ENCODE data around the gene CARHSP1.
"Not testable (repeated sequence)": the region's sequence is repeated elsewhere in the genome, so short reads cannot be mapped to it uniquely, and the experiment has no call there.

Gene CARHSP1

DNA sequence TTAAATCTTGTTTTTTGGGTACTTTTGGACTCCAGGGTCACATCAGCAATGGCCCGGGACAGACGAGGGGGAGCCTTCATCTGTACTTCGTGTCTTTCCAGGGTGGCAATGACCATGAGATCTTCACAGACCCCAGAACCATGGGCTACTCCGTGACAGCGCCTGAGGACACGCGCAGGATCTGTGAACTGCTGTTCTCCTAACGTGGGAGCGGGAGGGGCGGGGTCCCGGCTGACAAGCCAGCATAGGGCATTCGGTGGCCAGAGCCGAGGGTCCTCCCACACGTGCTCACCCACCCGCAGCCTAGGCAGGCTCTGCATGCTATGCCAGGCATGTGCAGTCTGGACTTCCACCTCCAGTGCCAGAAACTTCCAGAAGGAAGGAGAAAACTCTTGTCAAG, 21.2 kb downstream of the CARHSP1 start:
- TF ChIP-seq ZFX (IDR thresholded peaks at IDR 0.05; ENCODE audit: borderline replicate concordance) = no peak
- TF ChIP-seq, protein P1, sequence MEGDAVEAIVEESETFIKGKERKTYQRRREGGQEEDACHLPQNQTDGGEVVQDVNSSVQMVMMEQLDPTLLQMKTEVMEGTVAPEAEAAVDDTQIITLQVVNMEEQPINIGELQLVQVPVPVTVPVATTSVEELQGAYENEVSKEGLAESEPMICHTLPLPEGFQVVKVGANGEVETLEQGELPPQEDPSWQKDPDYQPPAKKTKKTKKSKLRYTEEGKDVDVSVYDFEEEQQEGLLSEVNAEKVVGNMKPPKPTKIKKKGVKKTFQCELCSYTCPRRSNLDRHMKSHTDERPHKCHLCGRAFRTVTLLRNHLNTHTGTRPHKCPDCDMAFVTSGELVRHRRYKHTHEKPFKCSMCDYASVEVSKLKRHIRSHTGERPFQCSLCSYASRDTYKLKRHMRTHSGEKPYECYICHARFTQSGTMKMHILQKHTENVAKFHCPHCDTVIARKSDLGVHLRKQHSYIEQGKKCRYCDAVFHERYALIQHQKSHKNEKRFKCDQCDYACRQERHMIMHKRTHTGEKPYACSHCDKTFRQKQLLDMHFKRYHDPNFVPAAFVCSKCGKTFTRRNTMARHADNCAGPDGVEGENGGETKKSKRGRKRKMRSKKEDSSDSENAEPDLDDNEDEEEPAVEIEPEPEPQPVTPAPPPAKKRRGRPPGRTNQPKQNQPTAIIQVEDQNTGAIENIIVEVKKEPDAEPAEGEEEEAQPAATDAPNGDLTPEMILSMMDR (IDR thresholded peaks at IDR 0.05) = no peak

DNA sequence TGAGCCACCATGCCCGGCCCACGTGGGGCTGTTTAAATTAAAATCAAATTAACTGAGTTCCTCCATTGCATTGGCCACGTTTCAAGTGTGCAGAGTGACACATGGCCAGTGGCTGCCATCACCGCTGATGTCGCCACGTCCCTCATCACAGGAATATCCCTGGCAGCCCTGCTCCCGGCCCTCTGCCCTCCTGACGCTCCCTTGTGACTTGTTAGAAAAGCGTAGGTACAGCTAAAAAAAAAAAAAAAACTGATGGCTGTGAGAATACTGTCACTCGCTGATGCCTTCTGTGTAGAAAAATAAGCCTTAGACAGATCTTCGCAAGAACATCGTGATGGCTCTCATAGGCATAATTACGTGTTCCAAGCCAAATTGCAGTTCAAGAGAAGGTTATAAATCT, 21.7 kb downstream of the CARHSP1 start:
- no peak for TF ChIP-seq ZFX (IDR thresholded peaks at IDR 0.05; ENCODE audit: borderline replicate concordance)
- TF ChIP-seq, protein P1 (IDR thresholded peaks at IDR 0.05) = no peak
- no peak overlapping the region for H3K27ac ChIP-seq

More for the DNA sequence above, 21.2 kb downstream of the CARHSP1 start:
- no peak overlapping the region for H3K27ac ChIP-seq

DNA sequence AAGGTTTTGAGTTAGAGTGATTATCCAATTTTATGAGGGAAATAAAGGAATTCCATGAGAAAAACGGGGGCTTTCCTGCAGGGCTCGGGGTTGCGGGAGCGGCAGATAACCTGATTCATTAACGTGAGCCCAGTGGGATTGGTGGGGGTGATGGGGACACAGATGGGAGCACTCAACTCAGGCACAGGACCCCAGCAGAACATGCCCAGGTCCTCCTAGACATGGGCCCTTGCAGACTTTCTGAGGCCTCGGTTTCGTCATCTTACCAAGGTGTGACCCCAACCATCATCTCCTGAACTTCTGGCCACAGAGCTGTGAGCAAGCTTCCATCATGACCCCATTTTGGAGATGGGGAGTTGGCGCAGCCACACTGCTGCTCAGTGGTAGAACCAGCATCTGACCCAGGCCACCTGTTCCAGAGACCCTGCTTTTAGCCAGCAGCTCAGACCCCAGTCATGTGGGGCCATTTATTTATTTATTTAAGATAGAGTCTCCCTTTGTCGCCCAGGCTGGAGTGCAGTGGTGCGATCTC, 22.3 kb downstream of the CARHSP1 start:
- TF ChIP-seq ZFX (IDR thresholded peaks at IDR 0.05; ENCODE audit: borderline replicate concordance) = no peak
- TF ChIP-seq, protein P1 (IDR thresholded peaks at IDR 0.05) = no peak
- no peak overlapping the region for H3K27ac ChIP-seq

DNA sequence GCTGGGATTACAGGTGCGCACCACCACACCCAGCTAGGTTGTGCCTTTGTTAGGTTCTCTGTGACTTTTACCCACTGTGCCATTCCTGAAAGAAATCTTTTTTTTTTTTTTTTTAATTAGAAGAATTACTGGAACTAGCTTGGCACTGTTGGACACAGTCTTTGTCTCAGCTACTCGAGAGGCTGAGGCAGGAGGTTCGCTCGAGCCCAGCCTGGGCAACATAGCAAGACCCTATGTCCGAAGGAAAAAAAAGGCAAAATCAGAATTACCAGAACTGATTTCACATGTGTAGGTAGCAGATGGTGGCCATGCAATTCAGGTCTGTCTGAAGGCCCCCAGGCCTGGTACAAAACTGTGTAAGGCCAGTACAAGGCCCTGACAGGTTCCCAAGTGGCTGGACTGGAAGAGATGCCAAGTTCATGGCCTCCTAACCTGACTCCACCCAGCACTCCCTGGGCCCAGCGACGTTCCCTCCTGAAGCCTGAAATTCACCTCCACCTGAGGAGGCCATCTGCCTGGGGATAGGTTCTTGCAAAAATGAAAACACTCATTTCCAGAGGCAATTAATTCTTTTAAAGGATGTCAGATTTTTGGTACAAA, 23.0 kb downstream of the CARHSP1 start:
- no peak for TF ChIP-seq ZFX (IDR thresholded peaks at IDR 0.05; ENCODE audit: borderline replicate concordance)
- TF ChIP-seq, protein P1 (IDR thresholded peaks at IDR 0.05) = no peak
- H3K27ac ChIP-seq = no peak overlapping the region

DNA sequence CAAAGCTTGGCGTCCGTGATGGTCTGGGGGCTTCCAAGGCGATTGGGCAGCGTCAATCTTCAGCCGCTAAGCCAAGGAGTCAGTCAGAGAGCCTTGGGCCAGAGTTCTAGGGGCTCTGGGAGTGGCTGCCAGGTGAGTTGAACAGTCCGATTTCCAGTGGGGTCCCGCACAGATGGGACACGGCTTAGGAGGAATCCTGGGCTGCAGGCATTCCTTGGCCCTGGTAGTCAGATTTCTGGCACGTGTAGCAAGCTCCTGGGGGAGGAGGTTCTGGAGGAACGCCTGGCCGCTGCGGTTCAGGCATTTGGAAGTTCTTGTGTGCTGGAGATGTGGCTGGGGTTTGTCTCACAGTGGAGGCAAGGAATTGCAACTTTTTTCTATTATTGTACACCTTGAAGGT, 25.5 kb downstream of the CARHSP1 start:
- not testable (repeated sequence) for H3K27ac ChIP-seq

DNA sequence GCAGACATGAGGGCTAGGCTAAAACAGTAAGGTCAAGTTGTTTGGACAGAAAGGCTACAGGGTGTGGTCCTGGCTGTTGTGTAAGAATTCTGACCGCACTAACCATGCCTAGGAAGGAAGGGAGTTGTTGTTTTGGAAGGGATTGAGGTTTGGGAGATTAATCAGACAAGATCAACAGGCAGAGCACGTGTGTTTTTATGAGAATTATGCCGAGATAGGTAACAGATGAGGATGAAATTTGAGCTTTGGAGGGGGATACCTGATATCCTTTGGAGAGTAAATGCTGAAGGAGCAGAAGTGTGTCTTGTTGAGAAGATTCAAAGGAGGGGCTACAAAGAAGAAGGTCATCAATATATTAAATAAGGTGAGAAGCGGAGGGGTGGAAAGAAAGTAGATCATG, 26.8 kb downstream of the CARHSP1 start:
- not testable (repeated sequence) for H3K27ac ChIP-seq

DNA sequence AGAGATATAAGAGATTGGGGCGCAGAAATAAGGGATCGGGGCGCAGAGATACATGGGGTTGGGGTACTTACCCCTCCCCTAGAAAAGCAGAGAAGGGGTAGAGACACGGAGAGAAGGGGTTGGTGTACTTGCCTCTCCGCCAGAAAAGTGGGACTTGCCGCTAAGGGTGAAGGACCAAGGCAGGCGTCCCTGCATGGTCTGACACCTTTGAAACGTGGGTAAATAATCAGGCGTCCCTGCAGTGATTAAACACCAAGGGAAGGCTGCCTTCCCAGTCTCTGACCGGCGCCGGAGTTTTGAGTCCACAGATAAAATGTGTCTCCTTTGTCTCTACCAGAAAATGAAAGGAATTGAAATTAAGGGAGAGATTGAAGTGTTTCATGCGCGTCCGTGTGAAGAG, 31.2 kb downstream of the CARHSP1 start:
- H3K27ac ChIP-seq = not testable (repeated sequence)

DNA sequence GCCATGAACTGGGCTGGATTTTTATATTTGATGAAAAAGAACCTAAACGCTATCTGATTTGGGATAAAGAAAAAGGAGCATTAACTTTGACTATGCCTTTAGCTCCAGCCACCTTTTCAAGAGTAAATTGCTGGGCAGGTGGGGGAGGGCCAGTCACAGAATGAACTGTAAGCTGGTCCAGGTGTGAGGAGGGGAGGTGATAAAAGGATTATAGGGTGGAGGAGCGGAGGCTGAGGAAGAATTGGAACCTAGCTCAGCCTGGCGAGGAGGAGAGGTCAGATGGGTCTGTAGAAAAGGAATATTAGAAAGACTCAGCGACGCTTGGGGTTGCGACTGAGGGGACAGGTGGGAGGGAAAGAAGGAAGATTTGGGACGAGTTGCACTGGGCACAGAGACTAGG, 32.0 kb downstream of the CARHSP1 start:
- not testable (repeated sequence) for H3K27ac ChIP-seq

DNA sequence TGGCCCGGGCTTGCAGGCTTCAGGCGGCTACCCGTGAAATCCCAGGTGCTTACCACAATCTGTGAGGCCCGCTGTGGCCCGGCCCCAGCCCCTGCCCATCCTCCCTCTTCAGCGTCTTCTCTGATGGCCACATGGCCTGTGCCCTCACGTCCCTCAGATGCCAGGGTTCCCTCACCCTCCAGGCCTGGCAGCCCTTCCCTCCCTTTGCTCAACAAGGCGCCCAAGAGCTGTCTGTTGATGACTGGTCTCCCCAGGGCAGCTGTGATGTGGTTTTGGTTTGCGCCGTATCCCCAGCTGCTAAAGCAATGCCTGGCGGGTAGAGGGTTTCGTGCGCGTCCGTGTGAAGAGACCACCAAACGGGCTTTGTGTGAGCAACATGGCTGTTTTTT, 36.1 kb downstream of the CARHSP1 start:
- TF ChIP-seq, protein P1 (IDR thresholded peaks at IDR 0.05) = no peak
- no peak for TF ChIP-seq ZFX (IDR thresholded peaks at IDR 0.05; ENCODE audit: borderline replicate concordance)
- H3K27ac ChIP-seq = no peak overlapping the region
